ENCODE data around the gene ZNF281.

Gene ZNF281

GRCh38 chr1:200373811-200374231, 36.0 kb downstream of the ZNF281 start:
- no peak for DNase-seq (ENCODE audit: extremely low spot score)
- TF ChIP-seq ELF4 (IDR thresholded peaks at IDR 0.05) (no peak), LEF1 (IDR thresholded peaks at IDR 0.05; ENCODE audit: borderline replicate concordance) (no peak), L3MBTL2 (conservative IDR thresholded peaks at IDR 0.05) (no peak), FOXA1 (IDR thresholded peaks at IDR 0.05) (no peak), NFRKB (IDR thresholded peaks at IDR 0.05) (no peak), SUZ12 (IDR thresholded peaks at IDR 0.05) (no peak), HDGF (IDR thresholded peaks at IDR 0.05; ENCODE audit: borderline replicate concordance) (no peak), ARNT (IDR thresholded peaks at IDR 0.05) (no peak), SP1 (IDR thresholded peaks at IDR 0.05) (no peak), CTBP1 (IDR thresholded peaks at IDR 0.05; ENCODE audit: borderline replicate concordance) (no peak), TARDBP (IDR thresholded peaks at IDR 0.05) (no peak), PKNOX1 (IDR thresholded peaks at IDR 0.05) (no peak), ZNF384 (IDR thresholded peaks at IDR 0.05) (no peak), BHLHE40 (IDR thresholded peaks at IDR 0.05; ENCODE audit: borderline replicate concordance) (no peak), FOXM1 (IDR thresholded peaks at IDR 0.05; ENCODE audit: borderline replicate concordance) (no peak)
- ChIA-PET POLR2A (no interaction called here), CTCF (no interaction called here)

GRCh38 chr1:200372885-200373181, 37.0 kb downstream of the ZNF281 start:
- ChIA-PET POLR2A (no interaction called here), CTCF (no interaction called here)
- no peak for DNase-seq (ENCODE audit: extremely low spot score)
- TF ChIP-seq SUZ12 (IDR thresholded peaks at IDR 0.05) (no peak), ZNF384 (IDR thresholded peaks at IDR 0.05) (no peak), ARNT (IDR thresholded peaks at IDR 0.05) (no peak), NFRKB (IDR thresholded peaks at IDR 0.05) (no peak), L3MBTL2 (conservative IDR thresholded peaks at IDR 0.05) (no peak), ELF4 (IDR thresholded peaks at IDR 0.05) (no peak), LEF1 (IDR thresholded peaks at IDR 0.05; ENCODE audit: borderline replicate concordance) (no peak), FOXK2 (IDR thresholded peaks at IDR 0.05) (no peak), HDGF (IDR thresholded peaks at IDR 0.05; ENCODE audit: borderline replicate concordance) (no peak), FOXM1 (IDR thresholded peaks at IDR 0.05; ENCODE audit: borderline replicate concordance) (no peak), BHLHE40 (IDR thresholded peaks at IDR 0.05; ENCODE audit: borderline replicate concordance) (no peak), FOXA1 (IDR thresholded peaks at IDR 0.05) (no peak), PKNOX1 (IDR thresholded peaks at IDR 0.05) (no peak), SP1 (IDR thresholded peaks at IDR 0.05) (no peak)

- no peak for DNase-seq (ENCODE audit: extremely low spot score)
- ChIA-PET POLR2A (no interaction called here), CTCF (interaction anchor here (0.7 kb wide), 1 partner anchor 108 kb away, joined by 5 read pairs; no protein-coding TSS in a partner anchor)
- no peak for TF ChIP-seq CTBP1 (IDR thresholded peaks at IDR 0.05; ENCODE audit: borderline replicate concordance)
- no peak for TF ChIP-seq SUZ12 (IDR thresholded peaks at IDR 0.05)
- no peak for TF ChIP-seq ELF4 (IDR thresholded peaks at IDR 0.05)
- no peak for TF ChIP-seq SP1 (IDR thresholded peaks at IDR 0.05)
- no peak for TF ChIP-seq ZNF384 (IDR thresholded peaks at IDR 0.05)
- no peak for TF ChIP-seq NFRKB (IDR thresholded peaks at IDR 0.05)
- TF ChIP-seq HDGF (IDR thresholded peaks at IDR 0.05; ENCODE audit: borderline replicate concordance) = no peak
- TF ChIP-seq BHLHE40 (IDR thresholded peaks at IDR 0.05; ENCODE audit: borderline replicate concordance) = no peak
- TF ChIP-seq ARNT (IDR thresholded peaks at IDR 0.05) = no peak
Measured at GRCh38 chr1:200372095-200372884, 37.5 kb downstream of the ZNF281 start.

GRCh38 chr1:200369706-200370105, 40.1 kb downstream of the ZNF281 start:
- DNase-seq (ENCODE audit: extremely low spot score) = no peak
- POLR2A ChIA-PET = no interaction called here
- CTCF ChIA-PET = interaction anchor here (0.6 kb wide), 1 partner anchor 105 kb away, joined by 3 read pairs; no protein-coding TSS in a partner anchor
- no peak for TF ChIP-seq LEF1 (IDR thresholded peaks at IDR 0.05; ENCODE audit: borderline replicate concordance)
- no peak for TF ChIP-seq ELF4 (IDR thresholded peaks at IDR 0.05)
- no peak for TF ChIP-seq NFRKB (IDR thresholded peaks at IDR 0.05)
- no peak for TF ChIP-seq HDGF (IDR thresholded peaks at IDR 0.05; ENCODE audit: borderline replicate concordance)
- TF ChIP-seq BHLHE40 (IDR thresholded peaks at IDR 0.05; ENCODE audit: borderline replicate concordance) = no peak
- no peak for TF ChIP-seq PKNOX1 (IDR thresholded peaks at IDR 0.05)
- no peak for TF ChIP-seq SUZ12 (IDR thresholded peaks at IDR 0.05)
- TF ChIP-seq ARNT (IDR thresholded peaks at IDR 0.05) = no peak
- no peak for TF ChIP-seq CTBP1 (IDR thresholded peaks at IDR 0.05; ENCODE audit: borderline replicate concordance)
- no peak for TF ChIP-seq SP1 (IDR thresholded peaks at IDR 0.05)
- TF ChIP-seq FOXA1 (IDR thresholded peaks at IDR 0.05) = no peak
- no peak for TF ChIP-seq ZNF384 (IDR thresholded peaks at IDR 0.05)

GRCh38 chr1:200369131-200369530, 40.7 kb downstream of the ZNF281 start:
- POLR2A ChIA-PET = no interaction called here
- CTCF ChIA-PET = interaction anchor here (0.6 kb wide), 1 partner anchor 106 kb away, joined by 3 read pairs; no protein-coding TSS in a partner anchor
- TF ChIP-seq SP1 (IDR thresholded peaks at IDR 0.05) (no peak), HDGF (IDR thresholded peaks at IDR 0.05; ENCODE audit: borderline replicate concordance) (no peak), NFRKB (IDR thresholded peaks at IDR 0.05) (no peak), TARDBP (IDR thresholded peaks at IDR 0.05) (no peak), LEF1 (IDR thresholded peaks at IDR 0.05; ENCODE audit: borderline replicate concordance) (no peak), ZNF384 (IDR thresholded peaks at IDR 0.05) (no peak)
- no peak for DNase-seq (ENCODE audit: extremely low spot score)

GRCh38 chr1:200368556-200368955, 41.3 kb downstream of the ZNF281 start:
- TF ChIP-seq NFRKB (IDR thresholded peaks at IDR 0.05) = no peak
- no peak for TF ChIP-seq ZNF384 (IDR thresholded peaks at IDR 0.05)
- TF ChIP-seq CTBP1 (IDR thresholded peaks at IDR 0.05; ENCODE audit: borderline replicate concordance) = no peak
- no peak for TF ChIP-seq HDGF (IDR thresholded peaks at IDR 0.05; ENCODE audit: borderline replicate concordance)
- TF ChIP-seq FOXA1 (IDR thresholded peaks at IDR 0.05) = no peak
- ChIA-PET CTCF (no interaction called here), POLR2A (no interaction called here)
- no peak for DNase-seq (ENCODE audit: extremely low spot score)

All from HEK293T (cell line).